HPDE6-E6E7 (cell line): Measurements from ENCODE around the gene TGM3.

Source experiments
- DNase-seq: peaks from one replicate; pipeline ENCODE4 v3.0.0; 2011; ENCODE audit warnings: missing footprints; ENCODE audit errors: extremely low spot score

The TGM3 gene

DNA sequence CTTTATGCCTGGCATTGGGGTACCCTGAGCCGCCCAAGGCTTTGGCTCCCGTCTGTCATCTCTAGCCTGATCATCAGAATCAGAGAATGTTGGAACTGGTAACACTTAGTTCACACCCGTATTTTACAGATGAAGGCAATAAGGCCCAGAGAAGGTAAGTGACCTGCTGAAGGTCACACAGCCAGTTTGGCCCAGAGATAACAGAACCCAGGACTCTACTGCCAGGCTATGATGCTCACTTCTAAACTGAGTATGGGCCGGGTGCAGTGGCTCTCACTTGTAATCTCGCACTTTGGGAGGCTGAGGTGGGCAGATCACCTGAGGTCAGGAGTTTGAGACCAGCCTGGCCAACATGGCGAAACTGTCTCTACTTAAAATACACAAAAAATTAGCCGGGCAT is 83.1 kb downstream of the TGM3 start:
- DNase-seq = no peak

DNA sequence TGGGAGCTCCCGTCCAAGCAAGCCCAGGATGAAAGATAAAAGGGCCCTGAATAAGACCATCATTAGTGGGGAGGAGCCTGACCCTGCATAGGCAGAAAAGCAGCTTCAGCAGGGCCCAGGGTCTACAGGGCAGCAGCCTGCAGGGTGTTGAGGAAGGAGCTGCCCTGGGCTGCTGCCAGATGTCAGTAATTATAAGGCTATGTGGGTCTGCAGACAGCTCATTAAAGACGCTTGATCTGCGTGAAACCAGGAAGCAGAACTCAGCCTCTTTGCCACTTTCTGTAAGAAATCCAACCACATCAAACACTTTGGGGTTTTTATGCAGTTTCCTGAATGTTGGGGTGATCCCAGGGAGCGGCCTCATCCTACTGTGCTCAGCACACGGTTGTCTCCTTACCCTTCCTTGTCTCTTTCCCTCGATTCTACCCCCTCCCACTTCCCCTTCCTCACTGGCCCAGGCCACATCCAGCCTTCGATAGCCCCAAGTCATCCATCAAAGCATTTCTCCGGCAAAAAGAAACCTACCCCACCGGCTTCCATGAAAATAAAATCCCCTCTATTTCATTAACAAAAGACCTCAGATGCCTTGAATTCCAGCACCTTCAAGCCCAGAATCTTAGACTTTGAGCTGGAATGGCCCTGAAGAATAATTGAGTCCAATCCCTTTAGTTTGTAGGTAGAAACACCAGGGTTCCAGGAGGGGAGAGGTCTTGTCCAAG is 83.9 kb downstream of the TGM3 start:
- no peak for DNase-seq

DNA sequence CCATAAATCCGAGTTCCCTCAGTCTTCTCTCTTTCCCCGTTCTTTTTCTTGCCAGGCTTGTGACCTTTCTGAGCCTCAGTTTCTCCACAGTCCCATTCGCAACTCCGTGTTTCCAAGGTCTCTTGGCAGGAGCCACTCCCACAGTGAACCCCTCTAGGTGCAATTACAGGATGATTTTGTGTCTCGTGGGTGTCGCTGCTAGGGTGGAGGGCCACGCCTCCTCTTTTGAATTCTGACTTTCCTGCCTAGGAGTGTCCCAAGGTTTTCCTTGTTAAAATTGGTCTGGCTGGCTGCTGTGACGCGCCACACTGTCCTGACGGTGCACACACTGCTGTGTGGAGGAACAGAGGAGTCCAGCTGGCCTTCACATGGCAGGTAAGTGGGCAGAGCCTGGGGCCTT is 84.8 kb downstream of the TGM3 start, which contains the start of gene TGM6:
Gene TGM6, plus strand, starts transcription at position 301 of the 400 bp plus-strand sequence. Its CDS starts 68 bp downstream, at position 369.
- DNase-seq = no peak

DNA sequence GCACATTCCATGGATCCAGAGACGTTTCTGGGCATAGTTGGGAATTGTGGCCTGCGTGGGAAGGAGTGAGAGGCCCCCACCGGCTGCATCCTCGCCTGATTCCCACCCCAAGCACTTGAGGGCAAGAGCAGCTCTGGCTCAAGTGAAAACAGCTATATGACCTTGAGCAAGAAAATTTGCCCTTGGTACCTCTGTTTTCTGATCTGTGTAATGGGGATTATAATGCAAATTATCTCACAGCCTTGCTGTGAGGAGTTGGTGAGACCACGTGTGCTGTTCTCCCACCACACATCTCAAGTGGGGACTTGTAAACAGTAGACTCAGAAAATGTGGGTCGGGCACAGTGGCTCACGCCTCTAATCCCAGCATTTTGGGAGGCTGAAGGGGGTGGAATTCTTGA is 85.5 kb downstream of the TGM3 start:
- no peak for DNase-seq

DNA sequence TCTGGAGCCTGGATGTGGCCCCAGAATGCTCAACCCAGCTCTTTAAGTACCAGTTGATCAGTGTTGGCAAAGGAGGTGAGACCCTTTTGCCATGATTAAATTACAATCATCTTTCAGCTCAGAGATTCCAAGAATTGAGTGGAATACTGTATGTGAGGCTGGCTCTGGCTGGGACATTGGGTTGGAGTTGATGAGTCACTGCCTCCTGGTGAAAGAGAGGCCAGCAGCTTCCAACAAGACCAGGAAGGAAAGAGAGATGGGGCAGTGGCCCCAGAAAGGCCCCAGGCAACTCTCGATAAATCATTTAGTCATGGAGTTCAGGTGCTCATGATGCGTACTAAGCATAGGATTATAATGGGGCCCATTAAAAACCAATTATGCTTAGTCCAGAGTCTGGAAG is 87.0 kb downstream of the TGM3 start:
- DNase-seq = peak; percentile 90

DNA sequence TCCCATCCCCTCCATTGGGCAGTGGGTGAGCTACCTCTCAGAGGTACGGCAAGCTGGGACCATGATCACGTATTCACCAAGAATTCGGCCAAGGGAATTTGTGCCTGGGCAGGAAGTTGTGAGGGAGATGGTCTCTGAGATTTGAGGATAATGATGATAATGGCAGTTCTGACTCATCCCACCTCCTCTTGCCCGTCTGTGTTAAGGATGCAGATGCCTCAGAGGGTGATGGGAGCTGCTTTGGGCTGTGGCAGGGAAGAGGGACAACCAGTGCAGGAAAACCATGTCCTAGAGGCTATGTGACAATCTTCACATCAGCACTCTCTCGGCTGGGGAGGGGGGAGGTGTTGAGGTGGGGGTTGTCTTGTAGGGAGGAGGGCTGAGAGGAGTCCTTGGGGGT is 89.2 kb downstream of the TGM3 start:
- DNase-seq = no peak

DNA sequence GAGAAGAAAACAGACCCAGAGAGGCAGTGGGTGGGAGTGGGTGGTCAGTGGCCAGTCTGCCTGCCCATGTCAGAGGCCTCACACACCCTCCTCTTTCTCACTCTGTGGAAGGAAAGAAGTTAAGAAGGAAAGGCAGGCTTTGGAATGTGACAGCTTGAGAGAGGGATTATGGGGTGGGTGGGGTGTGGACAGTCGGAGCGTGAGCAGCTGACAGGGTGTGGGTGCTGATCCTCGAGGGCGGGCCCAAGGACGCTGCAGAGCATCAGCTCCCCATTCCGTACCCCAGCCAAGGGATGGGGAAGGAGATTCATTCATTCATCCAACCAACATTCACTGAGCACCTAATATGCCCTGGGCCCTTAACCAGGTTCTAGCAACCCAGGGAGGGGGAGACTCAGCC is 89.7 kb downstream of the TGM3 start:
- no peak for DNase-seq

DNA sequence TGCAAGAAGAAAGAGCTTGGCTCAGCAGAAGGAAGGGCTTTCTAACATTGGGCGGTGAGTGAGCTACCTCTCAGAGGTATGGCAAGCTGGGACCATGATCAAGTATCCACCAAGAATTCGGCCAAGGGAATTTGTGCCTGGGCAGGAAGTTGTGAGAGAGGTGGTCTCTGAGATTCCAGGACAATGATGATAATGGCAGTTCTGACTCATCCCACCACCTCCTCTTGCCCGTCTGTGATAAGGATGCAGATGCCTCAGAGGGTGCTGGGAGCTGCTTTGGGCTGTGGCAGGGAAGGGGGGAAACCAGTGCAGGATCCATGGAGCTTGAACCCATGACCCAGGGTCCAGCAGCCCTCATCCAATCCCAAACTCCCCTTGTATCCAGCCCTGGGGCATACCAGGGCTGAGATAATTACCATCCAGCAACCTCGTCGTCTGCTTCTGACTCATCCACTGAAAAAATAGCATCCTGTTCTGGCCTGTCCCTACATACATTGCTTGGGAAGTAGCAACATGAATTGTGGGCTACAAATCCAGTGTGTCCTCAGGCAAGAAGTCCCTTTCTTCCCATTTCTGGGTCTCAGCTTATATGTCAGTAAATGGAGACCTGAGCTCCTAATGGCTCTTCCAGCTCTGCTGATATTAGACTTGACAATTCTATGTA is 90.8 kb downstream of the TGM3 start:
- peak; percentile 94 for DNase-seq

DNA sequence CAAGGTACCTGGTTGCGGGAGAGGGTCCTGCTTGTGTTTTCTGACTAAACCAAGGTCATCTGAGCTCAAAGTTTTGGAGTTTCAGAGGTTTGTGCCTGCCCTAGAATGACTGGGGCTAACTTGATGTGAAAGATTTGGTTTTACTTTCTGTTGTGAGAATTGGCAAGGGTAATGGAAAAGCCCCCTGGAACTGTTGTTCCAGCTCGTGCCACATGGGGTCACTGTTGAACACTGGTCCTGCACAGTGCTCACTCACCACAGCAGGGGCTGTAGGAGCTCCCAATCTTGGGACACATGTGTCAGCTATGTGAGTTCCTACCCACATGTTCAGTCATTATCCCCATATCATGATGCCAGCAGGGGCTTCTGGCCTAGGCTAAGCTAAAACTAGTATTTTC is 91.4 kb downstream of the TGM3 start:
- DNase-seq = peak; percentile 69

DNA sequence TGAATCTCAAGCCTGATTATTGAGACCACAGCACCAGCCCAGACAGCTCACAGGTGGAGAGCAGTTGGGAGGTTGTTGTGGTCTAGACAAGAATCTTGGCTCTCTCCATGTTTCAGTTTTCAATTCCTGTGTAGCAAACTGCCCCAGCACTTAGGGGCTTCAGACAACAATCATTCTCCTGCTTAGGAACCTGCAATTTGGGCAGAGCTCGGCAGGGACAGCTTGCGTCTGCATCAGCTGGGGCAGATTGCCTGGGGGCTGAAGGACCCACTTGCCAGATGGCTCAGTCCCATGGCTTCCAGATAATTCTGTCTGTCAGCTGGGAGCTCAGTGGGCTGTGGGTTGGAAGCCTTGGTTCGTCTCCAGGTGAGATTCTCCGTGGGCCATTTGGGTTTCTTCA is 91.8 kb downstream of the TGM3 start:
- DNase-seq = no peak
